ENCODE data around the gene MRGPRF.
A peak's percentile ranks its signal among the peaks of the same experiment; 100 is the strongest.

Gene MRGPRF

GRCh38 chr11:69024509-69024908 is 11.5 kb upstream of the MRGPRF start:
- no peak for DNase-seq (ENCODE audit: low read depth)
- H3K4me3 ChIP-seq (ENCODE audit: control insufficient read depth, low read depth, low read length), result no peak overlapping the region
- TF ChIP-seq CTCF (conservative IDR thresholded peaks at IDR 0.05; ENCODE audit: control insufficient read depth, insufficient read depth, low read depth, low read length), result no peak

GRCh38 chr11:69022260-69022659 is 9.2 kb upstream of the MRGPRF start:
- no peak overlapping the region for H3K4me3 ChIP-seq (ENCODE audit: control insufficient read depth, low read depth, low read length)
- peak; percentile 50 for DNase-seq (ENCODE audit: low read depth)
- no peak for TF ChIP-seq CTCF (conservative IDR thresholded peaks at IDR 0.05; ENCODE audit: control insufficient read depth, insufficient read depth, low read depth, low read length)

- peak; percentile 77 for DNase-seq (ENCODE audit: low read depth)
- H3K4me3 ChIP-seq (ENCODE audit: control insufficient read depth, low read depth, low read length), result no peak overlapping the region
- TF ChIP-seq CTCF (conservative IDR thresholded peaks at IDR 0.05; ENCODE audit: control insufficient read depth, insufficient read depth, low read depth, low read length), result no peak
These were observed 5.9 kb upstream of the MRGPRF start for GRCh38 chr11:69018924-69019323.

- no peak for DNase-seq (ENCODE audit: low read depth)
- H3K4me3 ChIP-seq (ENCODE audit: control insufficient read depth, low read depth, low read length), result no peak overlapping the region
- TF ChIP-seq CTCF (conservative IDR thresholded peaks at IDR 0.05; ENCODE audit: control insufficient read depth, insufficient read depth, low read depth, low read length), result no peak
These were observed 4.9 kb upstream of the MRGPRF start for GRCh38 chr11:69017951-69018350.

GRCh38 chr11:69014898-69015549 is 2.0 kb upstream of the MRGPRF start:
- no peak for TF ChIP-seq CTCF (conservative IDR thresholded peaks at IDR 0.05; ENCODE audit: control insufficient read depth, insufficient read depth, low read depth, low read length)
- no peak overlapping the region for H3K4me3 ChIP-seq (ENCODE audit: control insufficient read depth, low read depth, low read length)
- DNase-seq (ENCODE audit: low read depth), result no peak

GRCh38 chr11:69014084-69014851 is 1.2 kb upstream of the MRGPRF start:
- no peak overlapping the region for H3K4me3 ChIP-seq (ENCODE audit: control insufficient read depth, low read depth, low read length)
- no peak for TF ChIP-seq CTCF (conservative IDR thresholded peaks at IDR 0.05; ENCODE audit: control insufficient read depth, insufficient read depth, low read depth, low read length)
- DNase-seq (ENCODE audit: low read depth), result no peak
